Measurements from ENCODE around the gene SELENOF. TPM values are rescaled to one million over a fixed set of nuclear protein-coding genes. Genes with fewer than 3 reads are reported as not detected.

Gene SELENOF
- total and polyA plus RNA-seq, 2 of the 13 experiments (the other 11 are each of a cell fraction or from before 2014, with no cell fraction given): 133 to 163 TPM

DNA sequence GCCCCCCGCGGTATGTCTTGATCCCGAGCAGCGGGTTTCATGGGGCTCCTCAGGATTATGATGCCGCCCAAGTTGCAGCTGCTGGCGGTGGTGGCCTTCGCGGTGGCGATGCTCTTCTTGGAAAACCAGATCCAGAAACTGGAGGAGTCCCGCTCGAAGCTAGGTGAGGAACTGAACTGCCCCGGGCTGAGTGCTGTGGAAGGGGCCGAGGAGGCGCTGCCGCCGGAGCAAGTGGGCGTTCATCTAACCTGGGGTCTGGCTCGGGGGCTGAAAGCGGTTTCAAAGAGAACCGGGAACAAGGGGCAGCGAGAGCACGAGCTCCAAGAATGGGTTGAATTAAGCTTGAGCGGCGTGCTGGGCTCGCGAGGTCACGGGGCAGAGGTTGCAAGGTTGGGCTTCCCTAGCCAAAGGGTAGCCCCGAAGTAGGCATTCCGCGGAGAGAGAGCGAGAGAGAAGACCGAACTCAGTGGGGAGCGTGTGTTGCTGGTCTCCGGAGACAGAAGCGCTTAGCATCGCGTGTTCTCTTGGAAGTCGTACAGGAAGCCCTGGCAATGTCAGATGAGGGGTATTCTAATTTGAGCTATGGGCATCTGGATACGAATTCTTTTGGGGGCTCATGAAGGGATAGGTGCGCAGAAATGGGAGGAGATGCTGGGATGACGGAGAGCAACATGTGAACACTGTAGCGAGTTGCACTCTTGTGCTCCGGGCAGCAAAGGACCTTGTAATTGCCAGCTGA lies 1.2 kb upstream of the SELENOF start (continued):
- TF ChIP-seq, protein P1, sequence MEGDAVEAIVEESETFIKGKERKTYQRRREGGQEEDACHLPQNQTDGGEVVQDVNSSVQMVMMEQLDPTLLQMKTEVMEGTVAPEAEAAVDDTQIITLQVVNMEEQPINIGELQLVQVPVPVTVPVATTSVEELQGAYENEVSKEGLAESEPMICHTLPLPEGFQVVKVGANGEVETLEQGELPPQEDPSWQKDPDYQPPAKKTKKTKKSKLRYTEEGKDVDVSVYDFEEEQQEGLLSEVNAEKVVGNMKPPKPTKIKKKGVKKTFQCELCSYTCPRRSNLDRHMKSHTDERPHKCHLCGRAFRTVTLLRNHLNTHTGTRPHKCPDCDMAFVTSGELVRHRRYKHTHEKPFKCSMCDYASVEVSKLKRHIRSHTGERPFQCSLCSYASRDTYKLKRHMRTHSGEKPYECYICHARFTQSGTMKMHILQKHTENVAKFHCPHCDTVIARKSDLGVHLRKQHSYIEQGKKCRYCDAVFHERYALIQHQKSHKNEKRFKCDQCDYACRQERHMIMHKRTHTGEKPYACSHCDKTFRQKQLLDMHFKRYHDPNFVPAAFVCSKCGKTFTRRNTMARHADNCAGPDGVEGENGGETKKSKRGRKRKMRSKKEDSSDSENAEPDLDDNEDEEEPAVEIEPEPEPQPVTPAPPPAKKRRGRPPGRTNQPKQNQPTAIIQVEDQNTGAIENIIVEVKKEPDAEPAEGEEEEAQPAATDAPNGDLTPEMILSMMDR (CRISPR knock-in tag; IDR thresholded peaks at IDR 0.05): no peak
- TF ChIP-seq ZNF3 (CRISPR knock-in tag; IDR thresholded peaks at IDR 0.05) (no peak), ZNF883 (CRISPR knock-in tag; IDR thresholded peaks at IDR 0.05; ENCODE audit: not compliant biosample characterization) (no peak), ZNF547 (CRISPR knock-in tag; IDR thresholded peaks at IDR 0.05) (no peak), STAT5B (CRISPR knock-in tag; IDR thresholded peaks at IDR 0.05) (no peak), KDM1A (CRISPR knock-in tag; IDR thresholded peaks at IDR 0.05) (no peak), ZEB1 (IDR thresholded peaks at IDR 0.05; ENCODE audit: insufficient replicate concordance, low read depth) (no peak), DNMT3B (CRISPR knock-in tag; conservative IDR thresholded peaks at IDR 0.05) (no peak), GTF2F1 (IDR thresholded peaks at IDR 0.05; ENCODE audit: low read length) (no peak), CENPX (CRISPR knock-in tag; IDR thresholded peaks at IDR 0.05) (no peak), PHF21A (CRISPR knock-in tag; IDR thresholded peaks at IDR 0.05) (no peak; the same call in 1 of the 2 replicates), ZNF790 (CRISPR knock-in tag; IDR thresholded peaks at IDR 0.05; ENCODE audit: borderline replicate concordance) (0 out of 2 replicates have a peak, but pooled peaks have one; percentile 34), ZNF672 (CRISPR knock-in tag; IDR thresholded peaks at IDR 0.05) (no peak), ZNF205 (CRISPR knock-in tag; IDR thresholded peaks at IDR 0.05) (no peak; the same call in 1 of the 2 replicates), ZNF180 (CRISPR knock-in tag; IDR thresholded peaks at IDR 0.05; ENCODE audit: borderline replicate concordance, low read depth) (no peak), ZNF777 (CRISPR knock-in tag; IDR thresholded peaks at IDR 0.05) (no peak), CAMTA2 (CRISPR knock-in tag; IDR thresholded peaks at IDR 0.05; ENCODE audit: borderline replicate concordance) (no peak), CHD4 (IDR thresholded peaks at IDR 0.05; ENCODE audit: borderline replicate concordance, low read length) (no peak)
- TF ChIP-seq, protein P2, sequence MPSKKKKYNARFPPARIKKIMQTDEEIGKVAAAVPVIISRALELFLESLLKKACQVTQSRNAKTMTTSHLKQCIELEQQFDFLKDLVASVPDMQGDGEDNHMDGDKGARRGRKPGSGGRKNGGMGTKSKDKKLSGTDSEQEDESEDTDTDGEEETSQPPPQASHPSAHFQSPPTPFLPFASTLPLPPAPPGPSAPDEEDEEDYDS (CRISPR knock-in tag; IDR thresholded peaks at IDR 0.05): no peak
- TF ChIP-seq, protein P3, sequence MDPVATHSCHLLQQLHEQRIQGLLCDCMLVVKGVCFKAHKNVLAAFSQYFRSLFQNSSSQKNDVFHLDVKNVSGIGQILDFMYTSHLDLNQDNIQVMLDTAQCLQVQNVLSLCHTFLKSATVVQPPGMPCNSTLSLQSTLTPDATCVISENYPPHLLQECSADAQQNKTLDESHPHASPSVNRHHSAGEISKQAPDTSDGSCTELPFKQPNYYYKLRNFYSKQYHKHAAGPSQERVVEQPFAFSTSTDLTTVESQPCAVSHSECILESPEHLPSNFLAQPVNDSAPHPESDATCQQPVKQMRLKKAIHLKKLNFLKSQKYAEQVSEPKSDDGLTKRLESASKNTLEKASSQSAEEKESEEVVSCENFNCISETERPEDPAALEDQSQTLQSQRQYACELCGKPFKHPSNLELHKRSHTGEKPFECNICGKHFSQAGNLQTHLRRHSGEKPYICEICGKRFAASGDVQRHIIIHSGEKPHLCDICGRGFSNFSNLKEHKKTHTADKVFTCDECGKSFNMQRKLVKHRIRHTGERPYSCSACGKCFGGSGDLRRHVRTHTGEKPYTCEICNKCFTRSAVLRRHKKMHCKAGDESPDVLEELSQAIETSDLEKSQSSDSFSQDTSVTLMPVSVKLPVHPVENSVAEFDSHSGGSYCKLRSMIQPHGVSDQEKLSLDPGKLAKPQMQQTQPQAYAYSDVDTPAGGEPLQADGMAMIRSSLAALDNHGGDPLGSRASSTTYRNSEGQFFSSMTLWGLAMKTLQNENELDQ (CRISPR knock-in tag; IDR thresholded peaks at IDR 0.05; ENCODE audit: borderline replicate concordance): no peak
- TF ChIP-seq, protein P4, sequence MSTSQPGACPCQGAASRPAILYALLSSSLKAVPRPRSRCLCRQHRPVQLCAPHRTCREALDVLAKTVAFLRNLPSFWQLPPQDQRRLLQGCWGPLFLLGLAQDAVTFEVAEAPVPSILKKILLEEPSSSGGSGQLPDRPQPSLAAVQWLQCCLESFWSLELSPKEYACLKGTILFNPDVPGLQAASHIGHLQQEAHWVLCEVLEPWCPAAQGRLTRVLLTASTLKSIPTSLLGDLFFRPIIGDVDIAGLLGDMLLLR (CRISPR knock-in tag; IDR thresholded peaks at IDR 0.05): no peak
- TF ChIP-seq, protein P5, sequence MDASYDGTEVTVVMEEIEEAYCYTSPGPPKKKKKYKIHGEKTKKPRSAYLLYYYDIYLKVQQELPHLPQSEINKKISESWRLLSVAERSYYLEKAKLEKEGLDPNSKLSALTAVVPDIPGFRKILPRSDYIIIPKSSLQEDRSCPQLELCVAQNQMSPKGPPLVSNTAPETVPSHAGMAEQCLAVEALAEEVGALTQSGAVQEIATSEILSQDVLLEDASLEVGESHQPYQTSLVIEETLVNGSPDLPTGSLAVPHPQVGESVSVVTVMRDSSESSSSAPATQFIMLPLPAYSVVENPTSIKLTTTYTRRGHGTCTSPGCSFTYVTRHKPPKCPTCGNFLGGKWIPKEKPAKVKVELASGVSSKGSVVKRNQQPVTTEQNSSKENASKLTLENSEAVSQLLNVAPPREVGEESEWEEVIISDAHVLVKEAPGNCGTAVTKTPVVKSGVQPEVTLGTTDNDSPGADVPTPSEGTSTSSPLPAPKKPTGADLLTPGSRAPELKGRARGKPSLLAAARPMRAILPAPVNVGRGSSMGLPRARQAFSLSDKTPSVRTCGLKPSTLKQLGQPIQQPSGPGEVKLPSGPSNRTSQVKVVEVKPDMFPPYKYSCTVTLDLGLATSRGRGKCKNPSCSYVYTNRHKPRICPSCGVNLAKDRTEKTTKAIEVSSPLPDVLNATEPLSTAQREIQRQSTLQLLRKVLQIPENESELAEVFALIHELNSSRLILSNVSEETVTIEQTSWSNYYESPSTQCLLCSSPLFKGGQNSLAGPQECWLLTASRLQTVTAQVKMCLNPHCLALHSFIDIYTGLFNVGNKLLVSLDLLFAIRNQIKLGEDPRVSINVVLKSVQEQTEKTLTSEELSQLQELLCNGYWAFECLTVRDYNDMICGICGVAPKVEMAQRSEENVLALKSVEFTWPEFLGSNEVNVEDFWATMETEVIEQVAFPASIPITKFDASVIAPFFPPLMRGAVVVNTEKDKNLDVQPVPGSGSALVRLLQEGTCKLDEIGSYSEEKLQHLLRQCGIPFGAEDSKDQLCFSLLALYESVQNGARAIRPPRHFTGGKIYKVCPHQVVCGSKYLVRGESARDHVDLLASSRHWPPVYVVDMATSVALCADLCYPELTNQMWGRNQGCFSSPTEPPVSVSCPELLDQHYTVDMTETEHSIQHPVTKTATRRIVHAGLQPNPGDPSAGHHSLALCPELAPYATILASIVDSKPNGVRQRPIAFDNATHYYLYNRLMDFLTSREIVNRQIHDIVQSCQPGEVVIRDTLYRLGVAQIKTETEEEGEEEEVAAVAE (CRISPR knock-in tag; IDR thresholded peaks at IDR 0.05; ENCODE audit: borderline replicate concordance): no peak
